ENCODE measurements around the gene UBQLN1. TPM values are rescaled to one million over a fixed set of nuclear protein-coding genes. Genes with fewer than 3 reads are reported as not detected.
A peak's percentile ranks its signal among the peaks of the same experiment; 100 is the strongest.

The UBQLN1 gene
- polyA plus RNA-seq, 1 of the 3 experiments (the other 2 are of a cell fraction): 60.3 TPM

DNA sequence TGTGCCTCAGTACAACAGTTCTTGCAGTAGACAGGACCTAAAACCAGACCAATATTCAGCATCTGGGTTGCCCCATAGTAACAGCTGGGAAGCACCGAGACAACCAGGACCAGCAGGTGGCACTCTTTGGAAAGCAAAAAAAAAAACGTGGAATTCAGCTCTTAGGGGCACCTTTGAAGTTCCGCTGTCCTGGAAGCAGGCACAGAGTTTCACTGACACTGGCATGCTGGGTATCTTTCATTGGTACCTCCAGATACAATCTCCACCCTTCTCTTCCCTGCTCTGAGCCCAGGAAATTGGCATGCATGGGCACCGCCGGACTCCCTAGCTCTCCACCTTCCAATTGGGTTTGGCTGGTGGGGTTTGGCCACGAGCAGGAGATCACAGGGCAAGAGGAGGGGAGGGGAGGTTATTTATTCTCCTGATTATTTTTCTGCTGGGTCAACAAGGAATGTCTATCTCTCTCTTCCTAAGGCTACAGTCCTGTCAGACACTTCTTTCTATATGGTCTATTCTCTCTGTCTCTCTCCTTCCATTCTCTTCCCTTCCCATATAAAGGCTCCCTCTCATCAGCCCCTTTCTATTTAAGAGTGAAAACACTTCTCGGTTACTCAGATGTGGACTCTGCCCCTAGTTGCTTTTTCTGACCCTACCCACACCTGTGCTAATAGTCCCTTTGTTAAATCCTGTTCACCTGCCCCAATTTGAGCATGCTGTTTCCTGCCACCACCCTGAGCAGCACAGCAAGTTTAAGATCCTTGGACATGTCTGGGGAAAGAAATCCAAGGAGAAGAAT is 86.7 kb downstream of the UBQLN1 start:
- WGBS (ENCODE audit: low lambda C conversion rate): 47% methylated on average over 7 of the region's 7 CpGs
- H3K4me1 ChIP-seq (ENCODE audit: control insufficient read depth in 1 of 2, insufficient read depth in 2 of 2, low read depth in 1 of 2, low read length in 1 of 2): peaks cover 0 to 16% of the 10 kb centered on the region in 2 experiments; a peak in 2 of 4 replicates
- no peak overlapping the region for H3K27ac ChIP-seq (ENCODE audit: low read depth in 2 of 2, low read length in 1 of 2)
- no peaks in the 10 kb centered on the region for H3K36me3 ChIP-seq (replicated peaks in 1 of 2; ENCODE audit: control insufficient read depth in 1 of 2, insufficient read depth in 2 of 2, low read length in 1 of 2)
- no peak overlapping the region for H3K9ac ChIP-seq
- H3F3A ChIP-seq (replicated peaks; ENCODE audit: insufficient read depth): peaks cover 3% of the 10 kb centered on the region
- peak; percentile 70 for TF ChIP-seq CTCF (IDR thresholded peaks at IDR 0.05)
- peak; percentile 72 for TF ChIP-seq SMC3 (IDR thresholded peaks at IDR 0.05; ENCODE audit: low read depth, low read length)
- no peak for TF ChIP-seq YY1 (IDR thresholded peaks at IDR 0.05; ENCODE audit: low read depth)
- peak; percentile 79 for TF ChIP-seq RAD21 (IDR thresholded peaks at IDR 0.05; ENCODE audit: low read length)
- peak; percentile 44; the same call in 1 of the 2 replicates for TF ChIP-seq MXI1 (IDR thresholded peaks at IDR 0.05; ENCODE audit: low read depth, low read length)
- CTCF ChIA-PET: interaction anchor here (0.6 to 4.5 kb wide), 29 partner anchors 9 to 640 kb away, joined by 3 to 16 read pairs (median 4); partner anchors contain the start of genes FRMD3, KIF27 and UBQLN1
- H3K27me3 ChIP-seq (ENCODE audit: insufficient read depth): no peaks in the 10 kb centered on the region
- no peak overlapping the region; a peak in 1 of 4 replicates for H3K4me3 ChIP-seq (ENCODE audit: low read depth in 2 of 2, low read length in 1 of 2)
- H4K20me1 ChIP-seq (ENCODE audit: insufficient read depth): no peaks in the 10 kb centered on the region
- no peak overlapping the region for H2AFZ ChIP-seq (ENCODE audit: low read depth)
- POLR2A ChIA-PET: interaction anchor here (0.9 kb wide), 1 partner anchor 87 kb away, joined by 5 read pairs; the partner anchor contains the start of gene UBQLN1
- H3K4me2 ChIP-seq: no peak overlapping the region
- no peaks in the 10 kb centered on the region for H3K9me2 ChIP-seq
- DNase-seq: peak; percentile 66
- no peaks in the 10 kb centered on the region for H3K9me3 ChIP-seq
- no peaks in the 10 kb centered on the region for H3K79me2 ChIP-seq (ENCODE audit: insufficient read depth)

GRCh38 chr9:83617299-83617698 is 90.5 kb downstream of the UBQLN1 start:
- ChIA-PET POLR2A (no interaction called here), CTCF (interaction anchor here (1.2 kb wide), 1 partner anchor 33 kb away, joined by 3 read pairs; no protein-coding TSS in a partner anchor)
- DNase-seq: no peak
- TF ChIP-seq FOXM1 (IDR thresholded peaks at IDR 0.05; ENCODE audit: low read depth): no peak
- no peak for TF ChIP-seq RCOR1 (IDR thresholded peaks at IDR 0.05; ENCODE audit: low read length)
- TF ChIP-seq PBX3 (IDR thresholded peaks at IDR 0.05): no peak
- TF ChIP-seq TAF1 (IDR thresholded peaks at IDR 0.05; ENCODE audit: borderline replicate concordance, low read depth, low read length): no peak
- TF ChIP-seq ELF1 (IDR thresholded peaks at IDR 0.05): no peak
- TF ChIP-seq RXRA (IDR thresholded peaks at IDR 0.05; ENCODE audit: borderline replicate concordance, low read depth): no peak
- no peak for TF ChIP-seq NRF1 (IDR thresholded peaks at IDR 0.05; ENCODE audit: low read depth, low read length)
- no peak for TF ChIP-seq POLR2AphosphoS5 (IDR thresholded peaks at IDR 0.05; ENCODE audit: low read depth, low read length)
- TF ChIP-seq RAD21 (IDR thresholded peaks at IDR 0.05; ENCODE audit: low read length): no peak
- no peak for TF ChIP-seq CHD2 (IDR thresholded peaks at IDR 0.05; ENCODE audit: low read length, partially characterized antibody)
- no peak for TF ChIP-seq RFX5 (IDR thresholded peaks at IDR 0.05; ENCODE audit: low read length)
- TF ChIP-seq EZH2phosphoT487 (IDR thresholded peaks at IDR 0.05; ENCODE audit: borderline replicate concordance, low read depth): no peak
- TF ChIP-seq FOXJ3 (CRISPR knock-in tag; IDR thresholded peaks at IDR 0.05): no peak
- TF ChIP-seq, protein P1, sequence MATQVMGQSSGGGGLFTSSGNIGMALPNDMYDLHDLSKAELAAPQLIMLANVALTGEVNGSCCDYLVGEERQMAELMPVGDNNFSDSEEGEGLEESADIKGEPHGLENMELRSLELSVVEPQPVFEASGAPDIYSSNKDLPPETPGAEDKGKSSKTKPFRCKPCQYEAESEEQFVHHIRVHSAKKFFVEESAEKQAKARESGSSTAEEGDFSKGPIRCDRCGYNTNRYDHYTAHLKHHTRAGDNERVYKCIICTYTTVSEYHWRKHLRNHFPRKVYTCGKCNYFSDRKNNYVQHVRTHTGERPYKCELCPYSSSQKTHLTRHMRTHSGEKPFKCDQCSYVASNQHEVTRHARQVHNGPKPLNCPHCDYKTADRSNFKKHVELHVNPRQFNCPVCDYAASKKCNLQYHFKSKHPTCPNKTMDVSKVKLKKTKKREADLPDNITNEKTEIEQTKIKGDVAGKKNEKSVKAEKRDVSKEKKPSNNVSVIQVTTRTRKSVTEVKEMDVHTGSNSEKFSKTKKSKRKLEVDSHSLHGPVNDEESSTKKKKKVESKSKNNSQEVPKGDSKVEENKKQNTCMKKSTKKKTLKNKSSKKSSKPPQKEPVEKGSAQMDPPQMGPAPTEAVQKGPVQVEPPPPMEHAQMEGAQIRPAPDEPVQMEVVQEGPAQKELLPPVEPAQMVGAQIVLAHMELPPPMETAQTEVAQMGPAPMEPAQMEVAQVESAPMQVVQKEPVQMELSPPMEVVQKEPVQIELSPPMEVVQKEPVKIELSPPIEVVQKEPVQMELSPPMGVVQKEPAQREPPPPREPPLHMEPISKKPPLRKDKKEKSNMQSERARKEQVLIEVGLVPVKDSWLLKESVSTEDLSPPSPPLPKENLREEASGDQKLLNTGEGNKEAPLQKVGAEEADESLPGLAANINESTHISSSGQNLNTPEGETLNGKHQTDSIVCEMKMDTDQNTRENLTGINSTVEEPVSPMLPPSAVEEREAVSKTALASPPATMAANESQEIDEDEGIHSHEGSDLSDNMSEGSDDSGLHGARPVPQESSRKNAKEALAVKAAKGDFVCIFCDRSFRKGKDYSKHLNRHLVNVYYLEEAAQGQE (IDR thresholded peaks at IDR 0.05; ENCODE audit: low read depth, low read length): no peak
- no peak for TF ChIP-seq NFIC (IDR thresholded peaks at IDR 0.05; ENCODE audit: borderline replicate concordance)
- no peak for TF ChIP-seq SMC3 (IDR thresholded peaks at IDR 0.05; ENCODE audit: low read depth, low read length)
- no peak for TF ChIP-seq EP300 (IDR thresholded peaks at IDR 0.05; ENCODE audit: borderline replicate concordance in 1 of 2, low read depth in 1 of 2, low read length in 1 of 2)

More at GRCh38 chr9:83617299-83617698, 90.5 kb downstream of the UBQLN1 start:
- Histone ChIP-seq H3K27ac (ENCODE audit: low read depth in 2 of 2, low read length in 1 of 2) (no peak overlapping the region), H3K4me1 (ENCODE audit: control insufficient read depth in 1 of 2, insufficient read depth in 2 of 2, low read depth in 1 of 2, low read length in 1 of 2) (peaks cover 0 to 3% of the 10 kb centered on the region in 2 experiments; a peak in 1 of 4 replicates), H3K36me3 (replicated peaks in 1 of 2; ENCODE audit: control insufficient read depth in 1 of 2, insufficient read depth in 2 of 2, low read length in 1 of 2) (no peaks in the 10 kb centered on the region), H3K4me2 (no peak overlapping the region), H2AFZ (ENCODE audit: low read depth) (no peak overlapping the region), H3K9ac (no peak overlapping the region), H4K20me1 (ENCODE audit: insufficient read depth) (no peaks in the 10 kb centered on the region), H3F3A (replicated peaks; ENCODE audit: insufficient read depth) (no peaks in the 10 kb centered on the region), H3K79me2 (ENCODE audit: insufficient read depth) (no peaks in the 10 kb centered on the region), H3K4me3 (ENCODE audit: low read depth in 2 of 2, low read length in 1 of 2) (no peak overlapping the region), H3K27me3 (ENCODE audit: insufficient read depth) (no peaks in the 10 kb centered on the region), H3K9me3 (no peaks in the 10 kb centered on the region), H3K9me2 (no peaks in the 10 kb centered on the region)
- WGBS (ENCODE audit: low lambda C conversion rate): 64% methylated on average over 1 of the region's 1 CpG
